ENCODE results near the gene NARF.

The NARF gene

DNA sequence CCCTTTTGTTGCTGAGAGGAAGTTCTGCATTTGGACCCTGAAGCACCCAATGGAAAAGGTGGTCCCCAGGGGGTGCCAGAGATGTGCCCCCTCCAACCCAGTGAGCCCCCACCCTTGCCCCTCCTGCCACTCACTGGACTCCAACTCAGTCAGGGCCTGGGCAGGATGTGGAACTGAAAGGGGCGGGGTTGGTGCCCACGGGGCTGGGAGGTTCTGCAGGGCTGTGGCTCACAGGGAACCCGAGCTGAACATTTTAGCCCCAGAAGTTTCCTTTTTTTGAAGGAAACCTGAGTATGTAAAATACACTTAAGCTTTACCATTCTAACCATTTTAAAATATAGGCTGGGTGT is 24.4 kb upstream of the NARF start:
- DNase-seq (ENCODE audit: low spot score): no peak

DNA sequence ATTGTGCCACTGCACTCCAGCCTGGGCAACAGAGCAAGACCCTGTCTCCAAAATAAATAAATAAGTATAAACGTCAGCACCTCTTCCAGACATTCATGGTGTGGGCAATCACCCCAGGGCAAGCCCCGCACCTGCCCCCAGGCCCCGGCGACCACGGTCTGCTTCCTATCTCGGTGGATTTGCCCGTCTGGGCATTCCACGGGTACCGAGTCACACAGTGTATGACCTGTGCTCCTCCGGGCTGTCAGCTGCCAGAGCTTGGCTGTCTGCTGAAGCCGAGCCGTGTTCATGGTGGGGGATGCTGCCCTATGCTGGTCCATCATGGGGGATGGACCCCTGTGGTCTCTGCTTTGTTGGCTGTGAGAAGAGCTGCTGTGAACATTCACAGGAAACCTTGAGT is 23.4 kb upstream of the NARF start:
- DNase-seq (ENCODE audit: low spot score): no peak

GRCh38 chr17:82435601-82436583 is 22.6 kb upstream of the NARF start:
- DNase-seq (ENCODE audit: low spot score): no peak

DNA sequence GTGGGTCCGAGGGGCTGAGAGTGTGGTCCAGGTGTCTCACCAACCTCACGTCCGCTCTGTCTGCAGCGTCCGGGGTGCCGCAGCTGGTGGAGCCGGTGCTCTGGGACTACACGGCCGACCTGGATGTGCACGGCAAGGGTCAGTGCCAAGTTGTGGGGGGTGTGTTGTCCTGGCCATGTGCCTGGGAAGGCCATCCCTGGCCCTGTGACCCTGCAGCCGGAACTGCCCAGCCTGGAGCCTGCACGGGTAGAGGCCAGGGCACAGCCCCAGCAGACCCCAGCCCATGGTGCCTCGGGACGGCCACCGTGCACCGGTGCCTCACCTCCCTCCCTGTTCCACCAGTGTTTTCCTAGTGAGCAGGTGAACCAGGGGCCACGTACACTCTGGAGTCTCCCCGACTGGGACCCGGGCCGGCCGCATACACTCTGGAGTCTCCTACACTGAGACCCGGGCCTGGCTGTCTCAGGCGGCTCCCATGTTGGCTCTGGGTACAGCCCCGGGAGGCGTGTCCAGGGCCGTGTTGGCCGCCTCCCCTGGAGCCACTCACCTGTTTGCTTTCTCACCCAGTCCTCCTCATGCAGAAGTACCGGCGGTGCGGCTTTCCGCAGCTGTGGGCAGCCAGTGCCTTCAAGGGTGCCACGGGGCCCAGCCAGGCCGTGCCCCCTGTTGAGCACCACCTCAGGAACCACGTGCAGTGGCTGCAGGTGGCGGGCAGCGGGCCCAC is 21.8 kb upstream of the NARF start:
- DNase-seq (ENCODE audit: low spot score): no peak

DNA sequence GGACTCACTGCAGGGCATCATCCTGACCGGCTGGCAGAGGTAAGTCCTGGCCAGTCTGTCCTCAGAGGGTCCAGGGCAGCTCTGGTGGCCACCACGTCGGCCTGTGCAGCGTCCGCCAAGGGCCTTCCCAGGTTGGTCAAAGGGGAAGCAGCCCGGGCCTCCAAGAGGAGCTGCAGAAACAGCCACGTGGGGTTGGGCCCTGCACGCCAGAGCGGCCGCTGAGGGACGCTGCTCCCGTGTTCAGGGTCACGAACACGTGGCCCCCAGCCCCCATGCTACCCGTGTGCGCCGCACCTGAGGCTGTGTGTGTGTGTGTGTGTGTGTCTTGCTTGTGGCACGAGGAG is 21.2 kb upstream of the NARF start:
- no peak for DNase-seq (ENCODE audit: low spot score)

GRCh38 chr17:82438401-82439193 is 19.9 kb upstream of the NARF start:
- no peak for DNase-seq (ENCODE audit: low spot score)

GRCh38 chr17:82439194-82439828 is 19.2 kb upstream of the NARF start:
- no peak for DNase-seq (ENCODE audit: low spot score)

DNA sequence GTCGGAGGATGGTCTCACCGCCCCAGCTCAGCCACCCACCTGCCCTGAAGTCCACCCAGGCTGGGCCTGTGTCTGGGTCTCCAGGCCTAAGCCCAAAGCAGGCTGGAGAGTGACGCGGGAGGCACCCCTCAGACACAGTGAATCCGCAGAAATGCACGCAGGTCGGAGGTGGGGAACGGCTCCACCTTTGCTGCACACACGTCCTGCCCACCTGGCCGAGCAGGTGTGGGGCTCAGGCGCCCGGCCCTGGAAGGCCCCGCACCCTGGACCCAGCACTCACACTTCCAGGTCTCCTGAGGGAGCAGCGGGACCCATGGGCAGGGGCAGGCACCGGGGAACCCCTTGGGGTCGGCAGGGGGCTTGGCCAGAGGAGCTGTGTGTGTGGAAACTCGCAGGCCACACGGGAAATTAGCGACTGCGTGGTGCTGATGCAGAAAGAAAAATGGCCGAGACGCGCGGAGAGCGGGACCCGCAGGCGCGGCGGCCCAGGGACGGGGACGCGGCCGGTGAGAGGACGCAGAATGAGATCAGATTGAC is 18.6 kb upstream of the NARF start:
- DNase-seq (ENCODE audit: low spot score): no peak

DNA sequence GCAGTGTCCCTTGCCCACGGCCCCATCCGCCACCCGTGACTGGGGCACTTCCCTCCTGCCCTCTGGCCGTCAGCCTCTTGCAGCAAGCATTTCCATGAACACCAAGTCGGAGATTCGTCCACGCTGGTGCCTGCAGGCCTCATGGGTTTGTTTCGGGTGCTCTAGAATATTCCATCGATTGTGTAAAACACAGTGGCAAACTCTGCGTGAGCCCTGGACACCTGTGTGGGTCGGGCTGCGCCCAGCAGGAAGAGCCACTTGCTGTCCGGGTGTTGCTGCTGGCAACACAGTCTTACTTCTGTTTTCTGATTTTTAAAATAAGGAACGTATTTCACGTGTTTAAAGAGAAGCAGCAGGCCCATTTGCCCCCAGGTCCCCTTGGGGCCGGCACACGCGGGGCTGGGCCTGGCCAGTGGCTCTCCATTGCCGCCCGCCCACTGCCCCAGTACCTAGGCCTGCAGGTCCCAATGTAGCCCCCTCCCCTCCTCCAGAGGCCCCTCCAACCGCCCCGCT is 18.0 kb upstream of the NARF start:
- no peak for DNase-seq (ENCODE audit: low spot score)

- no peak for DNase-seq (ENCODE audit: low spot score)
Observed at GRCh38 chr17:82440991-82441627, 17.4 kb upstream of the NARF start.

- DNase-seq (ENCODE audit: low spot score): no peak
Observed at GRCh38 chr17:82441691-82442487, 16.7 kb upstream of the NARF start.

- DNase-seq (ENCODE audit: low spot score): no peak
Observed at GRCh38 chr17:82442643-82443464, 15.7 kb upstream of the NARF start.

DNA sequence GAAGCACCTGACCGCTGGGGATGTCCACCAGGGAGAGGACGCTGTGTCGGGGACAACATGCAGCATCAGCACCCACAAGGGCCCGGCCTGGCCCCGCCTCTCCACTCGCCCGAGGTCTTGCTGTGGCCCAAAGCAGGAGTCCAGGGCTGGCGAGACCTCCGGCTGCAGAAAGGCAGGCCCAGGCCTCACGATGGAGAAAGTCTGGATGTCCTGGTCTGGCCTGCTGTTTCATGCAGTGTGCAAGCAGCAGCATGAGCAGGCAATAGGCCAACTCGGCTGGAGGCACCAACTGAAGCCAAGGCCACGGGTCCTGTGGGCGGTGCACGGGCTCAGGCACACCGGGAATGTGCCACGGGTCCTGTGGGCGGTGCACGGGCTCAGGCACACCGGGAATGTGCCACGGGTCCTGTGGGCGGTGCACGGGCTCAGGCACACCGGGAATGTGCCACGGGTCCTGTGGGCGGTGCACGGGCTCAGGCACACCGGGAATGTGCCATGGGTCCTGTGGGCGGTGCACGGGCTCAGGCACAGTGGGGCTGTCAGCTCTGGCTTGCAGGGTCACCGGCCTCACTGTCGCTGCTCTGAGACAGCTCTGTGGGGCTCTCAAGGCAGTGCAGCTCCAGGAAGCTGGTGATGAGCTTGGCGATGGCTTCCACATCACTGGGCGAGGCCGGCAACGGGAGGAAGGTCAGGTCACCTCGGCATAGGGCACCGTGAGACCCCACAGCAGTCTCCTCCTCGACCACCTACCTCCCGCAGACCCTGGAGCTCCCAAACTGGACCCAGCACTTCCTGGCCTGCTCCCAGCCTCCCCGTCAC is 14.9 kb upstream of the NARF start:
- no peak for DNase-seq (ENCODE audit: low spot score)

- DNase-seq (ENCODE audit: low spot score): no peak
Observed at GRCh38 chr17:82444284-82444893, 14.2 kb upstream of the NARF start.

DNA sequence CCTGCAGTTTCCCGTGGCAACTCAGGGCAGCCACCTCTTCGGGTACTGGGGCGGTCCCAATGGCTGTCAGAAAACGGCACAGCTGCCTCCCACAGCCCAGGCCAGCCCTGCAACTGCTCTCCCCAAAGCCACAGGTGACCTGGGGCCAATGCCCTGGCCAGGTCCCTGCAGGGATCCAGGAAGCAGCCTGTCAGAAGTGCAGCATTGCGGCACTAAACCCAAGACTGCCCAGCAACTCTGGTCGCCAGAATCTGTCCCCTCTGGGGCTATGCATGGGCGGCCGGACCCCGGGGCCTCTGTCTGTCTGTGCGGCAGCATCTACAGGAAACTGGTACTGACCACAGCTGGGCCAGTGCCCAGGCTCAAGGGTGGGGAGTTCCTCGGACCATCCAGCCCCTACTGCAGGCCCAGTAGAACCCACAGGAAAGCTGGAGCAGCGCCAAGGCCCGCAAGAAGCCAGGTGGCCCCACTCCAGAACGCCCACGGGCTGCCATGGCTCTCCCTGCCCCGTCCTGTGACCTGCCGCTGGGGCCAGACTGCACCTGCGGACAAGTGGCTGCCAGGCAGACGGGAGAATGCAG is 13.5 kb upstream of the NARF start:
- DNase-seq (ENCODE audit: low spot score): no peak

- DNase-seq (ENCODE audit: low spot score): no peak
Observed at GRCh38 chr17:82445542-82445941, 13.0 kb upstream of the NARF start.

GRCh38 chr17:82446124-82446523 is 12.4 kb upstream of the NARF start:
- DNase-seq (ENCODE audit: low spot score): no peak

GRCh38 chr17:82446649-82447048 is 11.9 kb upstream of the NARF start:
- no peak for DNase-seq (ENCODE audit: low spot score)
